Activated T-helper 9 cell treated with anti-CD3 and anti-CD28 coated beads, Interleukin-2, amount 50 U/mL, for 16 hours (primary cell): ENCODE results near the gene ANAPC13.

Experiments used
- DNase-seq: peaks from one replicate; pipeline ENCODE4 v3.0.0-alpha.2; 2020; ENCODE audit warnings: low read depth

The ANAPC13 gene

DNA sequence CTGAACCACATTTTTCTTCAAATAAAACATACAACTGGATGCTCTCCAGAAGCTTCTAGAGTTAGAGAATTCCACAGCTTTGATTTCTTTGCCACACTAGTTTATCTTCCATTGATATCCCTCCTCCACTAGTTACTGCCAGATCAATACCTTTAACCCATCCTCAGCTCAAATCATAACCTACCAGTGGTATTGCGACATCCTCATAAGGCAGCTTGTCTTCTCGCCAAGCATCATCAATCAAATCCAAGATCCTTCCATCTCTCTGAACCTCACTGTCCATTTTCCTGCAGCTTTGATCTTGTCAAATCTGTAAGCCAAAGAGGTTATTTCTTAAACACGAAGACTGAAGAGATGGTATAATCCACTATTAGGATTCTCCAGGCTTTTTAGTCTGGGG is 3.2 kb downstream of the ANAPC13 start:
- DNase-seq: no peak

DNA sequence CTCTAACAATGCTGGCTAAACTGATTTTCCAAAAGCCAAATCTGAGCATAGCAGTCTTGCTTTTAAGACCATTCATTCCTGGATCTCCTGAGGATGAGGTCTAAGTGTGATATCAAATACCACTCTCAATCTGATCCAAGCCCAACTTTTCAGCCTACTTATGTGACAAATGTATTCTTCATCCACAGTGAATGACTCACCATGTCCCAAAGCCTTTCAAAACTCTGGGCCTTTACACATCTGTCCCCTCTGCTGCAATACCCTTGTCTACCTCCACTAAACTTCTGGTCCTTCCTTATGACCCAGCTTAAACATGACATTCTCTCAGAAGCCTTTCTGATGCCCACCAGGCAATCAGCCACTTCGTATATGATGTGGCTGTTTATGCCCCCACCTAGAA is 4.6 kb downstream of the ANAPC13 start:
- DNase-seq: no peak

DNA sequence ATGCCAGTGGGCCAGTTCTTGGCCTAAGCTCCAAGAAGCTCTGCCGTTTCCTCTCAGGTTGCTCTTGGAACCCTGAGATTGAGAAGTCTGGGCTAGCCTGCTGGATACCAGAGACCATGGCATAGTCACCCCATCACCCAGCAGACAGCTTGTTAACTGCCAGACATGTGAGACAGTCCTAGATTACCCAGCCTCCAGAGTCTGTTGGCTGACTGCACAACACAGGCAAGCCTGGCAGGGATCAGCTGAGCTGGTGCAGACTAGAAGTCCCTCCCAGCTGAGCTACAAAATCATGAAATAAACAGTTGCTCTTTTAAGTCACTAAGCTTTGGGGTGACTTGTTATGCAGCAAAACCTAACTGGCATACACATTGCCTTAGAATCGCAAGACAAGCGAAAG is 5.2 kb downstream of the ANAPC13 start:
- no peak for DNase-seq

DNA sequence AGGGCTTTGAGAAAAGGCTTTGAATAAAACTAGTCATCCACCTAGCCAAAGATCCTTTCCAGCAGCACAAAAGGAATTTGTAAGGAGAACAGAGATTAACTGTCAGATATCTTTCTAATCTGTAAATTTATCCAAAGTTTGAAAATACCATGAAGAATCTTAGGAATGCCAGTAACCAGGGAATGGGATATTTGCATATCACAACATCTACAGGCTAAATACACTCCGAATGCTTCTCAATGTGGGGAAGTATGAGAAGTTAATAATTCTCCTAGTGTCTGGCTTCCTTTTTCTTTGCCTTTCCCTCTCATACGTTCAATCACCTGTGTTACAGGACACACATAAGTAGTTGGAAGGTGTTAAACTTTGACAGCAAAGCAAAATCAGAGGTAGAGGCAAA is 7.8 kb downstream of the ANAPC13 start:
- DNase-seq: no peak

DNA sequence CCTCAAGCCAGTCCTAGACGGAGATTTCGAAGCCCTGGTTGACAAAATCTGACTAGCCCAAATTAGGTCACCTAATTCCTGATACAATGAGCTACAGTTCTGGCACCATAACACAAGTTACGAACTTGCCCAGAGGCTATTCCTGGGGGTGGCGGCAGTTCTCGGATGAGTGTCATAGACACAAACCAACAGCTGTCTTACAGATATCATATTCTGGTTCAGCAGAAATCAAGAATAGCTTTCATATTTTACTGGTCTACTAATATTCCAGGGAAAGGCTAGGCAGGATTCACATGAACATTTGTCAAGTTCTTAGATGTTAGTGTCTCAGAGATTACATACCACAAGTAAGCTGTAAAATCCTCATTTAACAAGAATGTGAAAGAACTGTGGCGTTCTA is 8.8 kb downstream of the ANAPC13 start:
- DNase-seq: no peak

DNA sequence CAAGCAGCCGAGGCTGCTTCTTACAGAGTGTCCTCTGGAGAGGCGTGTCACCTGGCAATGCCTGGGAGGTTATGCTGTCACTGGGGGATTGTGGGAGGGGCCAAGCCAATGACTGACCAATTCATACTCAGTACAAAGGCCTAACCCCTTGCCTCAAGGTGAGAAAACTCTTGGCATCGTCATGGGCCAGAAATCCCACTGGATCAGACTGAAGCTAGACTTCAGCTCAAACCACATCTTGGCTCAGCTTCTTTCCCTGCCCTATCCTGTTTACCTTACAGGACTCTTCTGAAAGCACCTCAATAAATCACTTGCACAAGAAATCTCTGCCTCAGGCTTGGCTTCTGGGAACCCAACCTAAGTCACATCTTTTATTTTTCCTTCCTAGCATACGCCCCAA is 9.5 kb downstream of the ANAPC13 start:
- DNase-seq: no peak

DNA sequence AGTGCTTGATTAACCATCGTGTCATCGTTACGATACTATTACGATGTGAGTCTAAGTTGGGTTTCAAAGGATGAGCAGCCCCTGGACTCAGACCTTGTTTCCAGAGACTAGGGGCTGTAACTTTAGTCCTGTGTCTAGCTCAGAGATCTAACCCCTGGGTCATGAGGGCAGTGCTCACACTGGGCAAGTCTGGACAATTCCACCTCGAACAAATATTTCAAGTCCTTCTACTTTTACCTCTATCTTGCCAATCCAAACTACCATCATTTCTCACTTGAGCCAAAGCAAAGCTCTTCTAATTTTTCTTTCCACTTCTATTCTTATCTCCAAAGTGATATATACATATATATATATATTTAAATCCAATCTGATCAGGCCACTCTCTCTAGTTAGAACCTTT is 10.8 kb downstream of the ANAPC13 start:
- no peak for DNase-seq

DNA sequence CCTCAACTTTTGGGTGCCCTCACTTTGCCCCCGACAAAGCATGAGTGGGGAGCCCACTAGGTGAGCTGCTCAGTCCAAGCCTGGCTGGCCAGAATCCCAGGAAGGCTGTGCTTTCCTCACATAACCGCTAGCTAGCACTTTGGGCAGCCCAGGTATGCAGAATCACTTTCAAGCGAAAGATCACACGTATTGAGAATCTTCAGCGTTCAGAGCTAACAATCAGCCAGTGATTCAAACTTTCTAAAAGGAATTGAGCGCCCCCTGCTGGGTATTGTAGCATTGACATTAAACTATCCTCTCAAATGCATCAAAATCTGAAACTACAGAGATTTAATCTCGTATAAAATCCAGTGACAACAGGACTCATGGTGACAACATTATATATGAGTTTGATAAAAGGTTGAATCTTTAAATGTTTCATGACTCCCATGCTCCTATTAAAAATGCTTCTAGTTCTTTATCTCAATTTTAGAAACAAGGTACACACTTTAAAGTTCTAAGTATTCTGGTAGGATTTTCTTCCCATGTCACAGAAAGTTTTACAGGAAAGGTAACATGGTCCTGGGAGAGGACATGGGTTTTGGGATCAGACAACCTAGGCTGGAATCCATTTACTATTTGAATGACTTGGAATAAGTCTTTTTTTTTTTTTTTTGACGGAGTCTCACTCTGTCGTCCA is 11.8 kb downstream of the ANAPC13 start:
- peak; percentile 55 for DNase-seq

DNA sequence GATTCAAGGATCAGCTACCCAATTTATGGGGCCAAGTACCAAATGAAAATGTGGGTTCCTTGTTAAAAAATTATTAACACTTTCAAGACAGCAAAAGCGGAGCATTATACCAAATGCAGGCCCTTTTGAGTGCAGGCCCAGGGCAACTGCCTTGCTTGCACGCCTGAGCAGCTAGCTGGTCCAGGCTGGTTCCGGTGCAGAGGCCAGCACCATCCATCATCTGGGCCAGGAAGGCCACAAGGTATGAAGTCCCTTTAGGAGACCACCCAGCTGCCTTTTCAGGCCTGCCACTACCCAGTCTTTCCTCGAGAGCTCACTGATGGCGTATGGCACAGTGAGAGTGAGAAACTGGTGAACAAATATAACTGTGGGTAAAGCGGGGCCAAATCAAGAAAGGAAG is 13.0 kb downstream of the ANAPC13 start:
- no peak for DNase-seq

DNA sequence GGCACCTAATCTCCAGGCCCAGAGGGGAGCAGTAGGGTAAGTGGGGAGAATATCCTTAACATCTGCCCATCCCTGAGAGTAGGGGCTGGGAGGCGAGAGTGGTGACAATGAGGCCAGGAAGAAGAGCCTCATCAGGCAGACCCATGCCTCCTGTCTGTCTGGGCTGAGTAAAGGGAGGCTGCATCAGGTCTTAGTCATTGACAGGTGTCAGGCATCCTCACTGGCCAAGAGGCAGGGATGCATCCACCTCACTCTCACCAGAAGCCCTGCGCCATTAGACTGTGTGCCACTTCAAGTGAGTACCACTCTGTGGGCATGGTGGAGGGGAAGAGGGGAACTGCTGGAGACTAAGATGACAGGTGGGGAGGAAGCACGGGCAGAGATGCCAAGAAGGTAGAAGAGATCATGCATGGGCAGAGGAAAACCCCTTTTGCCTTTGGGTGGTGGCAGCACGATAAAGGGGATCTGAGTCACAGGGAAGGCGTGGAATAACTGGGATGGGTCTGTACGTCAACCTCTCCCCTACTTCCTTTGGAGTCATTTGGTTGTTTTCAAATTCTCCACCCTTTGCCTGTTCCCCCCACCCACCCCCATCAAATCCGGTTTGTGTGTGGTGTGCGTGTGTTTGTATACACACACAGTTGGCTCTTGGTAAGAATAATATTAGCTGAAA is 14.1 kb downstream of the ANAPC13 start:
- no peak for DNase-seq

DNA sequence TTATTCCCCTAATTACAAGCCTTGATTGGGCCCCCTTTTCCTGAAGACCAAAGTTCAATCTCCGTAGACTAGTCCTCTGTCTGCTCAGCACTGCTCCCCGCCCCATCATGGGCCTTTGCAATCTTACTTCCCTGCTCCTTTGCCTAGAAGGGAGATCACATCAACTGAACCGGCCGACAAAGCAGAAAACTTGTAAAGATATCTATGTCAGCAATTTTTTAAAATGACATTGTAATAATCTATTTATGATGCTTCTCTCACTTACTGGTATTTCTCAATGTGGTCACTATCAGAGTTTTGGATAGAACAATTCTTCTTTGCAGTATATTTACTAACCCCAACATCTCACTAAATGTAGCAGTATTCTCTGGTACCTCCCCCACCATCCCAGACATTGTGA is 17.3 kb downstream of the ANAPC13 start:
- DNase-seq: no peak

DNA sequence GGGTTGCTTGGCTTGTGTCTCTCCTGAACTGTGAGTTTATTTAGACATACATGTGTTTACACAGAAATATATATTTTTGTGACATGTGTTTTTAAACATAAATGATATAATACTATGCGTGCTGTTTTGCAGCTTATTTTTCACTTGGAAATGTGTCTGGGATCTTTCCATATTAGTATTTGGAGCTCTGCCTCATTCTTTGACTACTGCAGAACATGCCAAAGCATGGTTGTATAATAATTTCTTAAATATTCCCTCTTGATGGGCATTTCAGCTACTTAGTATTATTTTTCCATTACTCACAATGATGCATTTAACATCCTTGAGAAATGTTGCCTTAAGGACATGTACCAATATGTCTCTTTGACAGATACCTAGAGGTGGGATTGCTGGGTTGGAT is 19.5 kb downstream of the ANAPC13 start:
- no peak for DNase-seq

DNA sequence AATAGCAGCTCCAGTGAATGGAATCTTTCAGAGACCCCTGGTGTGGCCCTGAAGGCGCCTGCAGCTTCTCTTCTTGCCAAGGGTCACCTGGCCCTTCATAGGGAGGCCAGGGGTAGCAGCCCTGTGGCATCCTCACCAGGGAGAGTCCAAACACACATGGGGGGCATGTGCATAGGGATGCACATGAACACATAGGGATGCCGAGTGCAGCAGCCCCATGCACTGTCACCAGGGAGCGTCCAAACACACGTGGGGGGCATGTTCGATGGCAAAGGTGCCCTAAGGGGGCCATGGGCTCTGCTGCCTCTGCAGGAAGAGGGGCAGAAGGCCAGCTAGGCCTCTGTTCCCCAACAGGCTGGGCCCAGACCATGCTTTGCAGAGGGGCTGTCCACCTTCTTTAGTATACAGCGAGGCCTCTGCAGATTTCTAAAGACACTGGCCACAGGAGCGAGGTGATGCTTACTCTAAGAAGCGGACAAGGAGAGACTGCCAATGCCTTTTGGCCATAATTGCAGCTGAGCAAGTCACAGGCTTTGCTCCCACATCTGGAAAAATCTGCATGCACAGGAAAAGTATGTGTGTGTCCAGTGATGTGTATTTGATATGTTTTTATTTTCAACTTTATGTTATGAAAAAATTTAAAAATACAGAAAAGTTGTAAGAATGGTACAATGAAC is 21.0 kb downstream of the ANAPC13 start:
- no peak for DNase-seq

DNA sequence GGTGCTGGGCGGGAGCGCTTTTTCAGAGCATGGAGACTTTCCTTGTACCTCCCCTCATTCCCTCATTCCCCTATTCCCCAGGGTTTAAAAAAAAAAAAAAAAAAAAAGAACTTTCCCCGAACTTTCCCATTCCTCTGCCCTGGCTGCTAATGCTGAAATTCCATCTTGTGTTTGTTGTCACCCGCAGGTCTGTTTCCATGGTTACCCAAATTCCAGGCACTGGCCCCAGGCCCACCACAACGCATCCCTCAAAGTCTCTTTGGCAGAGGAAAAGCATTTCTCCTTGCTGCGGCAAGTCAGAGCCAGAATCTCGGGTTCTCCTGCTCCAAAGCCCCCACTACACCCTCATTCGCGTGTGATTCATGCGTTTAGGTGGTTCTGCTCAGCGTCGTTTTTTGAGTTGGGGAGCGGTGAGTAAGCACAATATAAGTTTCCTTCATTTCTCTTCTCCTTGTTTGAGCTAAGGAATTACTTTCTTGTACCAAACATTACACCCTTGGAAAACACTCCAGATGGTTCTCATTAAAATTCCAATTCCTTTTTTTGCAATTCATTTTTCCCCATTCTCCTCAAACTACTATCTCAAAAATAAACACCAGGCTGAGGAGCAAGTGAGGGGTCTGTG is 21.6 kb downstream of the ANAPC13 start:
- DNase-seq: no peak

DNA sequence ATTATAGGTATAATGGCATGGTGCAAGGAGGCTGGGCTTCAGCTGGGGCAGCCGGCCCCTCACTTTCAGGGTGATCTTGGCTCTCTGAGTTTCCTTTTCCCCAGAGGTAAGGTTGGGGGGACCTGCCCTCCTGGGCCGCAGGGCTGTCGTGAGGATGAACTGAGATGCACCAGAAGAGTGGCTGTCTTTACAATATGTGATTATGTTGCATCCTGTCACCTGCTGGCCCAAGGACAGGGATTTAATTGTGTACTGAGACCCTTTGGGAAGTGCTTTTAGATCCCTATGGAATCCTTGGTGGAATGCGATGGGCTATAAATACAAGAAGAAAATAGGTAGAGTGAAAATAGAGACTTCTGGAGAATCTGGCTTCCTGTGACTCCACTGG is 22.1 kb downstream of the ANAPC13 start:
- DNase-seq: no peak

DNA sequence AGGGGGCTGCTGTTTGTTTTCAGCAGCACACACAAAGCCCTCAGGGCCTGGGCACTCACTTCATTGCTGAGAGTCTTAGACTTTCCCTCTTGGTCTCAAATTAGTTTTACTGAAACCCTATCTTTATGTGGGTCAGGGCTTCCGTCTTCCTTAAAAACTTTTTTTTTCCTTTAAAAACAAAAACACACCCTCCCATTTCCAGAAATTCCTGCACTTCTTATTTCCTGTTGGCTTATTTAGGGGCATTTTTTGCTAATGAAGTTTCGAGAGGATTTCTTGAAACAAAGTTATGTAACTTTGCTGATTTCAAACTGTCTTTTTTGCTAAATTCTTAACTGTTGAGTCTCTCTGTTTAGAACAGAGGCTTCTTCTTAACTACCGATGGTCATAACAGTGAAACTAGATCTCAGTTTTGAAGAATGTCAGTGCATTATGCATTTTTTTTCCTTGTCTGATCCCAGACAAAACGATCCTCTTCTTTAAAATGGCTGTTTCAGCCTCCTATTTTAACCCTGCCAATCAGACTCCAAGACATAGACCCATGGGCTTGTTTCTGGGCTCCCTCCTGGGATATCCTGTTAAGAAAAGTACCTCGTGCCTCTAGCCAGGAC is 23.3 kb downstream of the ANAPC13 start:
- no peak for DNase-seq

DNA sequence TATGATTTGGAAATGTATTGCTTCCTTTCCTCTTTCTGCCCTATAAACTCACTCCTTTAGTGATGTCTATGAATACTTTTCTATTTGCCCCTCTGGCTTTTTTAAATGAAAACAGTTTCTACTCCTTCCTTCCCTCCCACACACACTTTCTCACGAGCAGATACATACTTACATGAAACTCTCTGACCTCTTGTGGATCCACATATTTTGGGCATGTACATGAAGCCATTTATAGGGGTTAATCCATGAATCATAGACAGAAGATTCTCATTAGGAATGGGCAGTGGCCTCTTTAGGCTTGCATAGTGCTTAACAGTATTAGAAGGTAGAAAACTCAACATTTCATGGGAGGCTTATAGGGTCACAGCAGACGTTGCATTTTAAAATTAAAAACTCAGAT is 24.8 kb downstream of the ANAPC13 start:
- no peak for DNase-seq

DNA sequence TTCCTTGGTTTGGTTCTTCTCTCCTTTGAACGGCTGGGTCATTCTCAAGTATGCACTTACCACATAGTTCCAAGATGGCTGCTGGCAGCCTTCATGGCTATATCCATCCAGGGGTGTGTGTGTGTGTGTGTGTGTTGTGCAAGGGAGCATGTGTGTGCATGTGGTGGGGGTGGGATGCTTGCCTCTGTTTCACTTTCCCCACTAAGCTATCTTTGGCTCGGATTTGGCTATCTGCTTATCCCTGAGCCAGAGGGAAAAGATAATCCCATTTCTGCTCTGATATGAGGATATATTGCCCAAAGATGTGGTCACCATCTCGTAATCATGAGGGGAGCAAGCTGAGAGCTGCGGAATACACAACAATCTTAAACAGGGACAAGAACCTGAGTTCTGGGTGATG is 26.2 kb downstream of the ANAPC13 start:
- DNase-seq: no peak

DNA sequence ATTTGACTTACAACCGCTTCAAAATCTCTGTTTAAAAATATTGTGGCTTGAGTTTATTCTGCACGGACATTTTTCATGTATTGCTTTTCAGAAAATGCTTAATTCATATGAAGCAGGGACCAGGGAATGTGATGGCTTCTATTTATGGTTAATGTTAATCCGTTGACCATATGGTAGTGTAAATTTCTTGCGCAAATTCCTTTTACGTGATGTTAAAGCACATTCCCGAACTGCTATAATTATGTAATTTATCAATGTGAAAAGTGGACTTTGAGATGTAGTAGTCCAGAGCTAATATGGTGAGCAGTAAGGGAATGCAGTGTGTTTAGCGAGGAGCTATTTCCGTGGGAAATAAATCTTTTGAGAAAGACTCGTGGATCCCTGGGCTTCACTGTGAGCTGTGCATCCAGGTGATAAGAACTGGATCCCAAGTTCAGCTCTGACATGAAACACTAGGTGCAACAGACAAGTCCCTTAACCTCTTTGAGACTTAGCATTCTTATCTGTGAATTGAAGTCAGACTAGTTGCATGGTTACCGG is 27.3 kb downstream of the ANAPC13 start:
- no peak for DNase-seq

DNA sequence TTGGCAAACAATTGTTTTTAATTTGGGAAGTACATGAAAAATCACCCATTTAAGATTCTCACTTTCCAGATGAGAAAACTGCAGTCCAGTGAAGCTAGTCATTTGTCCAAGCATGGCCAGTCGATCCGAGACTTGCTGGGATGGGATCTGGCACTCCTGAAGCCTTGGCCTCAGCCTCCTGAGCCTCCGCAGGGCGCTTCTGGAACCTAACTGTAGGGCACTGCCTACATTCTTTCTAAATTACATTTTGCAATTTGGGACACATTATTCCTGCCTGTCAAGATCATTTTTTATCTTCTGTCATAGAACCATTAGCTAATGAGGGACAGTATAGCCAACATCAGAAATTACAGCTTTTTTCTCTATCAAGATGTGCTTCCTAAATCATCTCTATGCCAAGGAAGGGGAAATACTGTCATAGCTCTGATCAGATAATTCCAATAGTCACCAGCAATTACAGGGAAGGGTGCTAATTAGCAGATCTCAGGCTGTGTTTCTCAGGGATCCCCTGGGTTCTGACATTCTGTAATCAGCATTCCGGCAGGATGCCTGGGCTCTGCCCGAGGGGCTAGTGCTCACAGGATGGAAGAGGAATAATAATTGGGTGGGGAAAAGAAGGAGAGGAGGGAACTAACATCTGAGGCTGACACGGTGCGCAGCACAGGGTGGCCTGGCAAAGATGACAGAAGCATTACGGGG is 28.3 kb downstream of the ANAPC13 start:
- DNase-seq: no peak

DNA sequence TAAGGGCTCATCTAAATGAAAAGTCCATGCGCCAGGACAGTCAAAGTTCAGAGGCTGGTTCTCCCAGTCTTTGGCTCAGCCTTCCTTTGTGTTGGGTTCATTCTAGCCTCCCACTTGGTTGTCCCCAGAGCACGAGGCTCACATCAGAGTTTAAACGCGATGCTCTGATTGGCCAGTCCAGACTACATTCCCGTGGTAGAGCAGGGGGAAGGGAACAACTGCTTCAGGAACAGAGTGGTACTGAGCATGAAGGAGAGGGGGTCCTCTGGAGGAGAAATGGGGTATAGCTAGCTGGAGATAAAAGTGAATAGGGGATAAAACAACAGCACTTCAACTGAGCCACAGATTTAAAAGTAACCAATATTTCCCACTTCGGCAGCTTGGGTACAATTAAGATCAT is 32.2 kb downstream of the ANAPC13 start:
- DNase-seq: no peak

DNA sequence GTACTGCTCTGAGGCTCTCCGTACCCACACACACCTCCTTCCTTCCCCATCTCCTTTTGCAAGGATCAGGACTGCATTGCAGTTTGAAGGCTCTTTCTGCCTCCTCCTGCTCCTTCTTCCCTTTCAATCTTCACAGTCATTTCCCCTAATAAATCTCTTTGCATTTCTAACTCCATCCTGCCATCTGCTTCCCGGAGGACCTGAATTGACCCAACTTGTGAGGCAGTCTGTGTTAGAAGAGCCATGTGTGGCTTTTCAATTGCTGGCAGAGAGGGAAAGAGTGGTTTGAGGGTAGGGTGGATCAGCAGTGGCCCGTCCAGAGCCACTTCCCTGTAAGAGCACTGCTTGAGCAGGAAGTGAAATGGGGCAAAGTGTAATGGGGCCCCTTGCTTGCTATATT is 35.8 kb downstream of the ANAPC13 start:
- DNase-seq: no peak
